ENCODE measurements around the gene CDC25C.

DNA sequence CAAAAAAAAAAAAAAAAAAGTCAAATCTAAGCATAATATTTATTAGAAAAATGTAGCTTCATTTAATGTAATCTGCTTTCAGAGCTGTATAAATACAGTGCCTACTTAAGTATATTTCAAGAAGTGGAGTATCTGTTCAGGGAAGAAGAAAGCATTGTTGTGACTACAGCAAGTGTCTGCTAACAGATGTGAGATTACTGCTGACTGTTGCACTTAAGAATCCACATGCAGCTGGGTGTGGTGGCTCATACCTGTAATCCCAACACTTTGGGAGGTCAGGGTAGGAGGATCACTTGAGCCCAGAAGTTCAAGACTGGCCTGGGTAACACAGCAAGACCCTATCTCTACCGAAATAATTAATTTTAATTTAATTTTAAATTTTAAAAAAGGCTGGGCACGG, 39.9 kb upstream of the CDC25C start:
- TF ChIP-seq POLR2AphosphoS5 (IDR thresholded peaks at IDR 0.05; ENCODE audit: low read depth, low read length) (no peak), POLR2A (IDR thresholded peaks at IDR 0.05; ENCODE audit: low read depth, low read length) (no peak)
